Measurements from ENCODE around the gene COL26A1. TPM values are rescaled to one million over a fixed set of nuclear protein-coding genes. Genes with fewer than 3 reads are reported as not detected.
"Not testable (repeated sequence)": the region's sequence is repeated elsewhere in the genome, so short reads cannot be mapped to it uniquely, and the experiment has no call there.

COL26A1 gene
- total RNA-seq, 2 experiments from 2014 or later, result not detected

GRCh38 chr7:101486433-101487104 lies 123.9 kb downstream of the COL26A1 start:
- no peak for DNase-seq

GRCh38 chr7:101487105-101487458 lies 124.4 kb downstream of the COL26A1 start:
- CTCF ChIA-PET, result no interaction called here
- Mint-ChIP-seq H3K36me3 (ENCODE audit: low read depth) (no peaks in the 10 kb centered on the region), H3K9me3 (no peaks in the 10 kb centered on the region), H3K4me3 (no peak overlapping the region), H3K4me1 (no peaks in the 10 kb centered on the region), H3K27ac (no peak overlapping the region), H3K27me3 (no peaks in the 10 kb centered on the region)
- DNase-seq, result no peak
- POLR2A ChIA-PET, result no interaction called here

More at GRCh38 chr7:101486433-101487104, 123.9 kb downstream of the COL26A1 start:
- Mint-ChIP-seq H3K36me3 (ENCODE audit: low read depth) (no peaks in the 10 kb centered on the region), H3K4me3 (no peak overlapping the region), H3K4me1 (no peaks in the 10 kb centered on the region), H3K27ac (no peak overlapping the region), H3K9me3 (no peaks in the 10 kb centered on the region), H3K27me3 (no peaks in the 10 kb centered on the region)
- ChIA-PET POLR2A (no interaction called here), CTCF (no interaction called here)

- no peaks in the 10 kb centered on the region for H3K4me1 Mint-ChIP-seq
Observed at GRCh38 chr7:101487753-101488152, 125.1 kb downstream of the COL26A1 start.

GRCh38 chr7:101488826-101489572 lies 126.3 kb downstream of the COL26A1 start:
- Mint-ChIP-seq H3K4me3 (no peak overlapping the region), H3K36me3 (ENCODE audit: low read depth) (no peaks in the 10 kb centered on the region), H3K27me3 (no peaks in the 10 kb centered on the region), H3K27ac (no peak overlapping the region), H3K4me1 (no peaks in the 10 kb centered on the region), H3K9me3 (no peaks in the 10 kb centered on the region)
- POLR2A ChIA-PET, result no interaction called here
- CTCF ChIA-PET, result no interaction called here
- DNase-seq, result no peak

More at GRCh38 chr7:101487753-101488152, 125.1 kb downstream of the COL26A1 start:
- Mint-ChIP-seq H3K36me3 (ENCODE audit: low read depth) (no peaks in the 10 kb centered on the region), H3K4me3 (no peak overlapping the region), H3K27ac (no peak overlapping the region), H3K9me3 (no peaks in the 10 kb centered on the region), H3K27me3 (no peaks in the 10 kb centered on the region)
- ChIA-PET CTCF (no interaction called here), POLR2A (no interaction called here)
- no peak for DNase-seq

GRCh38 chr7:101490439-101490838 lies 127.8 kb downstream of the COL26A1 start:
- H3K27ac Mint-ChIP-seq; DNase-seq; H3K27me3 Mint-ChIP-seq; POLR2A ChIA-PET; H3K4me3 Mint-ChIP-seq; H3K9me3 Mint-ChIP-seq; H3K4me1 Mint-ChIP-seq; H3K36me3 Mint-ChIP-seq (ENCODE audit: low read depth): not testable (repeated sequence)
- CTCF ChIA-PET, result interaction anchor here (0.8 kb wide), 1 partner anchor 47 kb away, joined by 3 read pairs; no protein-coding TSS in a partner anchor

- H3K4me3 Mint-ChIP-seq; H3K9me3 Mint-ChIP-seq; H3K27me3 Mint-ChIP-seq; H3K27ac Mint-ChIP-seq; POLR2A ChIA-PET; DNase-seq; H3K4me1 Mint-ChIP-seq; H3K36me3 Mint-ChIP-seq (ENCODE audit: low read depth): not testable (repeated sequence)
- CTCF ChIA-PET, result interaction anchor here (0.8 kb wide), 1 partner anchor 48 kb away, joined by 3 read pairs; no protein-coding TSS in a partner anchor
Observed at GRCh38 chr7:101491442-101491841, 128.8 kb downstream of the COL26A1 start.

GRCh38 chr7:101494602-101495329 lies 132.1 kb downstream of the COL26A1 start:
- DNase-seq, result no peak
- H3K9me3 Mint-ChIP-seq, result no peaks in the 10 kb centered on the region
- no peak overlapping the region for H3K4me3 Mint-ChIP-seq
- POLR2A ChIA-PET, result no interaction called here
- CTCF ChIA-PET, result no interaction called here
- no peaks in the 10 kb centered on the region for H3K36me3 Mint-ChIP-seq (ENCODE audit: low read depth)
- no peaks in the 10 kb centered on the region for H3K4me1 Mint-ChIP-seq
- no peaks in the 10 kb centered on the region for H3K27me3 Mint-ChIP-seq
- H3K27ac Mint-ChIP-seq, result no peak overlapping the region

- CTCF ChIA-PET, result no interaction called here
Observed at GRCh38 chr7:101496017-101496416, 133.3 kb downstream of the COL26A1 start.

GRCh38 chr7:101501351-101501750 lies 138.7 kb downstream of the COL26A1 start:
- Mint-ChIP-seq H3K27me3 (no peaks in the 10 kb centered on the region), H3K4me3 (no peak overlapping the region)

More at GRCh38 chr7:101496017-101496416, 133.3 kb downstream of the COL26A1 start:
- POLR2A ChIA-PET, result no interaction called here
- Mint-ChIP-seq H3K36me3 (ENCODE audit: low read depth) (no peaks in the 10 kb centered on the region), H3K4me3 (no peak overlapping the region), H3K4me1 (no peaks in the 10 kb centered on the region), H3K27ac (no peak overlapping the region), H3K27me3 (no peaks in the 10 kb centered on the region), H3K9me3 (no peaks in the 10 kb centered on the region)
- no peak for DNase-seq

GRCh38 chr7:101502466-101503098 lies 139.9 kb downstream of the COL26A1 start:
- CTCF ChIA-PET, result interaction anchor here (0.8 kb wide), 1 partner anchor 38 kb away, joined by 3 read pairs; no protein-coding TSS in a partner anchor
- H3K4me1 Mint-ChIP-seq, result peaks cover 17% of the 10 kb centered on the region

More at GRCh38 chr7:101501351-101501750, 138.7 kb downstream of the COL26A1 start:
- no peak for DNase-seq
- Mint-ChIP-seq H3K36me3 (ENCODE audit: low read depth) (no peaks in the 10 kb centered on the region), H3K27ac (no peak overlapping the region), H3K4me1 (peaks cover 11% of the 10 kb centered on the region), H3K9me3 (no peaks in the 10 kb centered on the region)
- POLR2A ChIA-PET, result interaction anchor here (1.4 kb wide), 1 partner anchor 20 kb away, joined by 3 read pairs; no protein-coding TSS in a partner anchor
- CTCF ChIA-PET, result interaction anchor here (0.7 kb wide), 1 partner anchor 826 kb away, joined by 3 read pairs; no protein-coding TSS in a partner anchor

GRCh38 chr7:101505510-101505909 lies 142.8 kb downstream of the COL26A1 start:
- POLR2A ChIA-PET; DNase-seq; CTCF ChIA-PET; H3K27me3 Mint-ChIP-seq; H3K4me3 Mint-ChIP-seq; H3K27ac Mint-ChIP-seq; H3K36me3 Mint-ChIP-seq (ENCODE audit: low read depth); H3K9me3 Mint-ChIP-seq: not testable (repeated sequence)
- H3K4me1 Mint-ChIP-seq, result peaks cover 18% of the 10 kb centered on the region

More at GRCh38 chr7:101502466-101503098, 139.9 kb downstream of the COL26A1 start:
- POLR2A ChIA-PET, result interaction anchor here (1.4 kb wide), 1 partner anchor 22 kb away, joined by 3 read pairs; no protein-coding TSS in a partner anchor
- H3K27ac Mint-ChIP-seq, result no peak overlapping the region
- DNase-seq, result no peak
- H3K36me3 Mint-ChIP-seq (ENCODE audit: low read depth), result no peaks in the 10 kb centered on the region
- no peaks in the 10 kb centered on the region for H3K9me3 Mint-ChIP-seq
- H3K4me3 Mint-ChIP-seq, result no peak overlapping the region
- peaks cover 5% of the 10 kb centered on the region for H3K27me3 Mint-ChIP-seq

GRCh38 chr7:101506531-101506930 lies 143.9 kb downstream of the COL26A1 start:
- no peaks in the 10 kb centered on the region for H3K9me3 Mint-ChIP-seq
- POLR2A ChIA-PET, result no interaction called here
- peaks cover 18% of the 10 kb centered on the region for H3K4me1 Mint-ChIP-seq
- CTCF ChIA-PET, result interaction anchor here (0.7 to 1.6 kb wide), 3 partner anchors 116 to 191 kb away, joined by 3 to 5 read pairs (median 3); no protein-coding TSS in a partner anchor
- no peak overlapping the region for H3K4me3 Mint-ChIP-seq
- no peaks in the 10 kb centered on the region for H3K36me3 Mint-ChIP-seq (ENCODE audit: low read depth)
- no peak overlapping the region for H3K27ac Mint-ChIP-seq
- DNase-seq, result no peak
- H3K27me3 Mint-ChIP-seq, result peaks cover 6% of the 10 kb centered on the region

All from activated CD4-positive, alpha-beta memory T cell treated with anti-CD3 and anti-CD28 coated beads, Interleukin-2, amount 10 ng/mL, durations not matched to agents 7 days and 5 days (primary cell).